GM06990 (cell line): ENCODE measurements around the gene TSPAN2.

Experiments
- DNase-seq: peaks from one replicate; pipeline ENCODE4 v3.0.0-alpha.2; 2011; ENCODE audit not compliant: insufficient read length; ENCODE audit errors: extremely low read depth
- H3K27me3 ChIP-seq: replicated peaks from 2 replicates; pipeline ENCODE4 v1.6.0; 2011; ENCODE audit warnings: low read length; ENCODE audit not compliant: control insufficient read depth, insufficient read depth
- H3K36me3 ChIP-seq: 2 replicates; pipeline ENCODE4 v1.5.1; 2011; ENCODE audit warnings: low read length; ENCODE audit not compliant: control insufficient read depth, insufficient read depth
- H3K4me3 ChIP-seq: replicated peaks from 2 replicates; pipeline ENCODE4 v1.5.1; 2011; ENCODE audit warnings: low read depth, mild to moderate bottlenecking, control low read depth, low read length
- CTCF ChIP-seq: IDR thresholded peaks from 2 replicates; pipeline ENCODE4 v1.5.1; 2011; ENCODE audit warnings: low read length, control low read depth, mild to moderate bottlenecking, inconsistent platforms; ENCODE audit not compliant: insufficient read depth, poor library complexity, severe bottlenecking

The TSPAN2 gene

GRCh38 chr1:115129071-115129640 is 39.9 kb upstream of the TSPAN2 start:
- no peak overlapping the region for H3K4me3 ChIP-seq
- no peak for TF ChIP-seq CTCF
- no peaks in the 10 kb centered on the region for H3K36me3 ChIP-seq
- DNase-seq: no peak
- no peaks in the 10 kb centered on the region; the same call in 1 of the 2 replicates for H3K27me3 ChIP-seq

- no peak for TF ChIP-seq CTCF
- DNase-seq: no peak
- no peak overlapping the region for H3K4me3 ChIP-seq
- H3K27me3 ChIP-seq: no peaks in the 10 kb centered on the region
- no peaks in the 10 kb centered on the region for H3K36me3 ChIP-seq
Observed at GRCh38 chr1:115127539-115127938, 38.2 kb upstream of the TSPAN2 start.

- no peak for TF ChIP-seq CTCF
- H3K4me3 ChIP-seq: no peak overlapping the region
- H3K27me3 ChIP-seq: no peaks in the 10 kb centered on the region
- DNase-seq: no peak
- no peaks in the 10 kb centered on the region for H3K36me3 ChIP-seq
Observed at GRCh38 chr1:115126516-115126915, 37.2 kb upstream of the TSPAN2 start.

- Histone ChIP-seq H3K36me3 (no peaks in the 10 kb centered on the region), H3K27me3 (no peaks in the 10 kb centered on the region), H3K4me3 (no peak overlapping the region)
- TF ChIP-seq CTCF: no peak
- no peak for DNase-seq
Observed at GRCh38 chr1:115123116-115123515, 33.8 kb upstream of the TSPAN2 start.

GRCh38 chr1:115121793-115122192 is 32.5 kb upstream of the TSPAN2 start:
- DNase-seq: no peak
- no peaks in the 10 kb centered on the region for H3K36me3 ChIP-seq
- H3K27me3 ChIP-seq: no peaks in the 10 kb centered on the region
- TF ChIP-seq CTCF: no peak
- no peak overlapping the region for H3K4me3 ChIP-seq

- no peak for DNase-seq
- H3K4me3 ChIP-seq: no peak overlapping the region
- H3K36me3 ChIP-seq: no peaks in the 10 kb centered on the region
- H3K27me3 ChIP-seq: no peaks in the 10 kb centered on the region
- TF ChIP-seq CTCF: no peak
Observed at GRCh38 chr1:115120296-115120695, 31.0 kb upstream of the TSPAN2 start.
